ENCODE results near the gene PRR5. TPM values are rescaled to one million over a fixed set of nuclear protein-coding genes. Genes with fewer than 3 reads are reported as not detected.
"Not testable (repeated sequence)": the region's sequence is repeated elsewhere in the genome, so short reads cannot be mapped to it uniquely, and the experiment has no call there.

The PRR5 gene
- total RNA-seq, 1 donor from 2014 or later, result 4.0 TPM

- no peak overlapping the region for H3K27ac Mint-ChIP-seq
- Histone ChIP-seq H3K4me2 (no peak overlapping the region), H3K79me2 (ENCODE audit: low read depth) (no peaks in the 10 kb centered on the region), H2AFZ (replicated peaks) (no peak overlapping the region), H3K4me3 (no peak overlapping the region), H3K36me3 (no peaks in the 10 kb centered on the region), H3K4me1 (no peaks in the 10 kb centered on the region), H3F3A (ENCODE audit: low read depth) (no peaks in the 10 kb centered on the region), H3K9ac (no peak overlapping the region), H3K27ac (no peak overlapping the region), H4K20me1 (ENCODE audit: low read depth) (no peaks in the 10 kb centered on the region), H3K27me3 (no peaks in the 10 kb centered on the region), H3K9me3 (ENCODE audit: low read depth) (no peaks in the 10 kb centered on the region)
- H3K27me3 Mint-ChIP-seq (ENCODE audit: insufficient read depth, low read depth), result peaks cover 14% of the 10 kb centered on the region
- H3K4me1 Mint-ChIP-seq, result peaks cover 9% of the 10 kb centered on the region
- TF ChIP-seq EZH2phosphoT487 (IDR thresholded peaks at IDR 0.05) (no peak), CTCF (IDR thresholded peaks at IDR 0.05) (no peak), EZH2 (IDR thresholded peaks at IDR 0.05) (no peak)
- H3K36me3 Mint-ChIP-seq, result no peaks in the 10 kb centered on the region
- H3K9me3 Mint-ChIP-seq, result no peaks in the 10 kb centered on the region
- H3K4me3 Mint-ChIP-seq, result no peak overlapping the region
- DNase-seq (ENCODE audit: low spot score), result no peak
Observed at GRCh38 chr22:44743804-44744211, 41.8 kb downstream of the PRR5 start.

- peaks cover 9% of the 10 kb centered on the region for H3K4me1 Mint-ChIP-seq
- TF ChIP-seq EZH2phosphoT487 (IDR thresholded peaks at IDR 0.05) (no peak), CTCF (IDR thresholded peaks at IDR 0.05) (no peak), EZH2 (IDR thresholded peaks at IDR 0.05) (no peak)
Observed at GRCh38 chr22:44745853-44746789, 44.1 kb downstream of the PRR5 start.

DNA sequence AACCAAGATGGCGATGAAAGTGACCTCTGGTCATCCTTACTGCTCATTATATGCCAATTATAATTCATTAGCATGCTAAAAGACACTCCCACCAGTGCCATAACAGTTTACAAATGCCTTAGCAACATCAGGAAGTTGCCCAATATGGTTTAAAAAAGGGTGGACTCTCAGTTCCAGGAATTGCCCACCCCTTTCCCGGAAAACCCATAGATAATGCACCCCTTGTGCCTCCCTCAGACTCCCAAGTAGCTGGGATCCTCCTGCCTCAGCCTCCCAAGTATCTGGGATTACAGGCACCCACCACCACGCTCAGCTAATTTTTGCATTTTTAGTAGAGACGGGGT, 45.8 kb downstream of the PRR5 start:
- H3K27ac Mint-ChIP-seq, H3K9me3 Mint-ChIP-seq: not testable (repeated sequence)

More at GRCh38 chr22:44745853-44746789, 44.1 kb downstream of the PRR5 start:
- DNase-seq (ENCODE audit: low spot score), result no peak
- H3K9ac ChIP-seq, result no peak overlapping the region
- no peak overlapping the region for H3K4me2 ChIP-seq
- peaks cover 13% of the 10 kb centered on the region for H3K27me3 Mint-ChIP-seq (ENCODE audit: insufficient read depth, low read depth)
- H3K4me3 Mint-ChIP-seq, result no peak overlapping the region
- H3K27ac Mint-ChIP-seq, result no peak overlapping the region
- H3K4me1 ChIP-seq, result no peaks in the 10 kb centered on the region
- no peaks in the 10 kb centered on the region for H3F3A ChIP-seq (ENCODE audit: low read depth)
- H2AFZ ChIP-seq (replicated peaks), result no peak overlapping the region
- H3K36me3 Mint-ChIP-seq, result no peaks in the 10 kb centered on the region
- no peaks in the 10 kb centered on the region for H4K20me1 ChIP-seq (ENCODE audit: low read depth)
- no peaks in the 10 kb centered on the region for H3K79me2 ChIP-seq (ENCODE audit: low read depth)
- no peaks in the 10 kb centered on the region for H3K36me3 ChIP-seq
- H3K9me3 Mint-ChIP-seq, result no peaks in the 10 kb centered on the region
- no peak overlapping the region for H3K4me3 ChIP-seq
- no peaks in the 10 kb centered on the region for H3K27me3 ChIP-seq
- H3K27ac ChIP-seq, result no peak overlapping the region
- H3K9me3 ChIP-seq (ENCODE audit: low read depth), result no peaks in the 10 kb centered on the region

GRCh38 chr22:44748524-44748923, 46.5 kb downstream of the PRR5 start:
- Histone ChIP-seq H2AFZ (replicated peaks) (no peak overlapping the region), H3K9me3 (ENCODE audit: low read depth) (no peaks in the 10 kb centered on the region), H3K79me2 (ENCODE audit: low read depth) (no peaks in the 10 kb centered on the region), H3K4me2 (no peak overlapping the region), H3F3A (ENCODE audit: low read depth) (no peaks in the 10 kb centered on the region), H3K27me3 (peaks cover 22% of the 10 kb centered on the region), H3K27ac (no peak overlapping the region), H4K20me1 (ENCODE audit: low read depth) (no peaks in the 10 kb centered on the region), H3K36me3 (no peaks in the 10 kb centered on the region), H3K4me3 (no peak overlapping the region), H3K9ac (no peak overlapping the region), H3K4me1 (no peaks in the 10 kb centered on the region)
- Mint-ChIP-seq H3K27me3 (ENCODE audit: insufficient read depth, low read depth) (peaks cover 24% of the 10 kb centered on the region), H3K4me3 (no peak overlapping the region), H3K9me3 (no peaks in the 10 kb centered on the region), H3K27ac (no peak overlapping the region), H3K4me1 (peaks cover 9% of the 10 kb centered on the region), H3K36me3 (no peaks in the 10 kb centered on the region)
- DNase-seq (ENCODE audit: low spot score), result no peak
- no peak for TF ChIP-seq CTCF (IDR thresholded peaks at IDR 0.05)
- no peak for TF ChIP-seq EZH2 (IDR thresholded peaks at IDR 0.05)
- no peak for TF ChIP-seq EZH2phosphoT487 (IDR thresholded peaks at IDR 0.05)

More for the DNA sequence above, 45.8 kb downstream of the PRR5 start:
- H2AFZ ChIP-seq (replicated peaks); H3K36me3 ChIP-seq; DNase-seq (ENCODE audit: low spot score); H3K9me3 ChIP-seq (ENCODE audit: low read depth); H3K4me1 ChIP-seq; H4K20me1 ChIP-seq (ENCODE audit: low read depth); H3F3A ChIP-seq (ENCODE audit: low read depth); H3K36me3 Mint-ChIP-seq; H3K79me2 ChIP-seq (ENCODE audit: low read depth); H3K27ac ChIP-seq; H3K4me1 Mint-ChIP-seq; H3K4me3 ChIP-seq; H3K4me3 Mint-ChIP-seq; H3K9ac ChIP-seq; H3K4me2 ChIP-seq: not testable (repeated sequence)
- peaks cover 14% of the 10 kb centered on the region for H3K27me3 ChIP-seq
- H3K27me3 Mint-ChIP-seq (ENCODE audit: insufficient read depth, low read depth), result peaks cover 16% of the 10 kb centered on the region
